ENCODE data around the gene TOMM7. TPM values are rescaled to one million over a fixed set of nuclear protein-coding genes. Genes with fewer than 3 reads are reported as not detected.

TOMM7 gene
- 123 and 173 TPM in 2 replicates for total RNA-seq

GRCh38 chr7:22822486-22823141, at the start of gene TOMM7:
Gene TOMM7, minus strand, starts transcription at chr7:22822849. Its CDS starts 70 bp downstream, at chr7:22822779.
- DNase-seq (ENCODE audit: low read depth in 2 of 2): peak; percentile 98

GRCh38 chr7:22872096-22872807, 49.6 kb upstream of the TOMM7 start:
- DNase-seq (ENCODE audit: low read depth in 2 of 2): no peak

GRCh38 chr7:22871661-22872060, 49.0 kb upstream of the TOMM7 start:
- DNase-seq (ENCODE audit: low read depth in 2 of 2): no peak

GRCh38 chr7:22868509-22868908, 45.9 kb upstream of the TOMM7 start:
- DNase-seq (ENCODE audit: low read depth in 2 of 2): no peak

- DNase-seq (ENCODE audit: low read depth in 2 of 2): peak in 1 of 2 donors; percentile 57
Observed at GRCh38 chr7:22867589-22867988, 44.9 kb upstream of the TOMM7 start.

DNA sequence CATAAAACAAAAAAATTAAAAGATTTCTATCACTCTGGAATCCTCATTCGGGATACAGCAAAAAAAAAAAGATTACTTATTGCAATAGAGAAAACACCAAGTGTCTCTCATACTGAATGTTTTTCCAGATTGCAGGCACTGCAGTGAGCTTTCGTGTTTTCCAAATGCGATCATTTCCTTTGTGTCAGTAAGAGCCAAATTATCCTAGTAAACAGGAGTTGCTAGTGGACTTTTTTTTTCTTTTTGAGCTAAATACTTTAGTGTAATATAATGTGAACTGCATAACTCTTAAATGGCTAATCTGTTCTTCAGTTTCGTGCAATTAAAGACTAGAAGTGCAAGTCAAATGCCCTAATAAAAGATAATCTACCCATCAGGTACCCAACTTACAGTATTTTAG, 44.4 kb upstream of the TOMM7 start:
- peak; percentile 65 to 87 for DNase-seq (ENCODE audit: low read depth in 2 of 2)

DNA sequence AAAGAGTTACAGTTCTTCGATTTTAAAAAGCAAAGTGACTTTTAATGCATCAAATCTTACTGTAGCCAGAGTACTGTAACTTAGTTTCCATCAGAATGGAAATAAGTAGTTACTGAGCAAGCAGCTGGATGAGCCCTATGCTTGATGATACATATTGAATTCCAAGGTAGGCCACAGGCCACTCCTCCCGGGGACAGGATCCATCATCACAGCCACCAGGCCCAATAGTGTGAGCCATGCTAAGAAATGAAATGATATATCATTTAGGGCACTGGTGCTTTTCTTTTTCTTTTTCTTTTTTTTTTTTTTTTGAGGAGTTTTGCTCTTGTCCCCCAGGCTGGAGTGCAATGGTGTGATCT, 42.9 kb upstream of the TOMM7 start:
- no peak for DNase-seq (ENCODE audit: low read depth in 2 of 2)

DNA sequence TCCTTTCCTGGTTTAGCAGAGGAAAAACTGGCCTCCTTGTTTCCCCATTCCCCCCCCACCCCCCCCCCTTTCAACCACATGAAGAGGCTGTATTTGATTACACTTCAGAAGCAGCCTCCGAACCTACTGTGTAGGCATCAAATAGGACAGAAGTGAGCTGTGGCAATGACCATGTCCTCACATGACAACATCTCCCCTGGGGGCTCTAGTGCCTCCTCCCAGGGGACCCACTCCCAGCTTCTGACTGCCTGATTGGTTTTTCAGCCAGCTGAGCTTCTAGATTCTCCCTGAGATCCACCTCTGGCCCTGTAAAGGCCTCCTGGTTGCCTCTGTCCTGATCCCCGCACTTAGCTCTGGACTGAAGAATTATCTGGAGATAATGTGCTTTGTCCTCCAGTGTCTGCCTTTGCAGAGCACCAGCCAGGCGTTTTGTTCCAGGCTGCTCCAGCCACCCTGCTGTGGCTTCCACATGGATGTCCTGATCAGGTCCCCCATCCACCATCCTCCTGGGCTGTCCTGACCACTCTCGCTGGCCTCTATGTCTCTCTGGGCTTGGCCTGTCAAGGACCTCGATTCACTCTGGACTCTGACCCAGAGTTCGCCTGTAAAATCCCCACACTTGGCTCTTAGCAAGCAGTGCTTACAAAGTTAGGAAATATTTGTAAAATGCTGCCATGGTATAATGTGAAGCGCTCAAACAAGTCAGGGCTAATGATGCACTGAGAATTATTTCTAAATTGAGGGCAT, 42.4 kb upstream of the TOMM7 start:
- no peak for DNase-seq (ENCODE audit: low read depth in 2 of 2)

DNA sequence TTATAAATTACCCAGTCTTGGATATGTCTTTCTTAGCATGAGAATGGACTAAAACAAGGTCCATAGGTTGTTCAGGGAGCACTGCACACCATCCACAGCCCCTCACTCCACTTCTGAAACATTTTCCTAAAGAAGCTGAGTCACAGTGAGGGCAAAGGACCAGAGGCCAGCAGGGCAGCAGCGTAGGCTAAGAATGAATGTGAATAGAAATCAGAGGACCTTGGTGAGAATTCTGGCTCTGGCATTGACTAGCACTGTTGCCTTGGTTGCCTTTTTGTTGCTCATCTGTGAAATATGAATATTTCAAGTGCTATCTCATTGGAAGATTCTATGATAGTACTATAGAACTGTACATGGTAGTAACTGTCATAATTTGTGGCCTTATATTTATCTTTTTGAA, 41.7 kb upstream of the TOMM7 start:
- no peak for DNase-seq (ENCODE audit: low read depth in 2 of 2)

DNA sequence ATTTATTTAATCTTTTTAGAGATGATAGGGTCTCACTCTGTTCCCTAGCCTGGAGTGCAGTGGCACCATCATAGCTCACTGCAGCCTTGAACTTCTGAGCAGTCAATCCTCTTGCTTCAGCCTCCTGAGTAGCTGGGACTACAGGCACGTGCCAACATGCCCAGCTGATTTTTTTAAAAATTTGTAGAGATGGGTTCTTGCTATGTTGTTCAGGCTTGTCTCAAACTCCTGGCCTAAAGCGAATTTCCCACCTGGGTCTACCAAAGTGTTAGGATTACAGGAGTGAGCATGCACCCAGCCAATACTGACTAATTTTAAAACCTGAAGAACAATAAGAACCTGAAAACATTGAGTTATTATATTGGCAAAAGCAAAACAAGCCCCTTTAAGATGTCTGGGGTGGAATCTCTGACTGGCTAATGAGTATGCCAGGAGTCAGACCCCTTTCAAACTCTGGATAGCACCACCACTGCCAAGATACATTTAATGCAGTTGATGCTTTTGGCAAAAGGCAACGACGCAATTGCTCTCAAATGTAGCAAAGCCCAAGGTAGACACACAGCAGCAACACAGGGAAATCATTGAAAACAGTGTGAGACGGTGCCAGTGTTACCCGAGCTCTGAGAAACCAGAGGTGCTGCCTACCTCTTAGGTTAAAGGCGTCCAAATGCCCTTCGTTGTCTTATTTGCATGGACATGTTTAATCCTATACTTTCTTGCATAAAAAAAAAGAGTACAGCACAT, 40.7 kb upstream of the TOMM7 start:
- DNase-seq (ENCODE audit: low read depth in 2 of 2): no peak

DNA sequence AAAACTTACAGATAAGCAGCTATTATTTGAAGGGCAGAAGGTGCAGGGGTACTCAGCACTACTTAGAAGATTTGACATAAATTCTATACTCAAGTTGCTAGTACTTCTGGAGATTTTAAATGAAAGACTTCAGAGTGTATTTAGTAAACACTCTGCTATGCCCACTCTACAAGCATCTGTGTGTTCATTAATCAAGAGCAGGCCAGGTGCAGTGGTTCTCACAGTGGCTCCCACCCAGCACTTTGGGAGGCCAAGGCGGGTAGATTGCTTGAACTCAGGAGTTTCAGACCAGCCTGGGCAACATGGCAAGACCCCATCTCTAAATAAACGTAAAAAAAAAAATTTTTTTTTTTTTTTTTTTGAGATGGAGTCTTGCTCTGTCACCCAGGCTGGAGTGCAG, 38.9 kb upstream of the TOMM7 start:
- no peak for DNase-seq (ENCODE audit: low read depth in 2 of 2)

DNA sequence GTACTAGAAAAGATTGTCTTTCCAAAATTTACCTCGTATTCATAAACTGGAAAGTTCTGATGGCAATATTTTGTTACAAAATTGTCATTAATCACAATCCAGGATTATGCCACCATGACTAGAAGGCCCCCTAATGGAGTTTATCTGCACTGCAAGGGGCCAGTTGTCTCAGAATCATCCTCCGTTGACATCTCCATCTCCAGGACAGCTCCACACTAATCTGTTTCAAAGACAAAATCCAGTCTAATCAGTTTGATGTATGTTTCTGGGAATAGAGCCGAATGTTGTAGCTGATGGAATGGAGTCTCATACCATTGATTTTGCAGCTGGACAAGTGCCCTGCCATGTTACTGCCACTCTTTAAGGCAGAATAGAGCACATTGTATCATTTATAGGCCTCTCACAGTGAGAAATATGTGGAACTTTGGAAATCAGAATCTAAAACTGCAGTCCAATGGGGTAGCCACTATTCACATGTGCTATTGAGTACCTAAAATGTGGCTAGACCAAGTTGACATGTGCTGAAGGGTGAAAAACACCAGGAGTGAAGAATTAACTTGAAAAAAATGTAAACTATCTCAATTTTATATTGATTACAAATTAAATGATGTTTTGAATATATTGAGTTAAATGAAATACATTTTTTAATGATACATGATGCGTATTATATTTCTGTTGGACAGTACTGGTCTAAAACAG, 38.3 kb upstream of the TOMM7 start:
- peak; percentile 18 to 40 for DNase-seq (ENCODE audit: low read depth in 2 of 2)

GRCh38 chr7:22860337-22860736, 37.7 kb upstream of the TOMM7 start:
- DNase-seq (ENCODE audit: low read depth in 2 of 2): no peak

DNA sequence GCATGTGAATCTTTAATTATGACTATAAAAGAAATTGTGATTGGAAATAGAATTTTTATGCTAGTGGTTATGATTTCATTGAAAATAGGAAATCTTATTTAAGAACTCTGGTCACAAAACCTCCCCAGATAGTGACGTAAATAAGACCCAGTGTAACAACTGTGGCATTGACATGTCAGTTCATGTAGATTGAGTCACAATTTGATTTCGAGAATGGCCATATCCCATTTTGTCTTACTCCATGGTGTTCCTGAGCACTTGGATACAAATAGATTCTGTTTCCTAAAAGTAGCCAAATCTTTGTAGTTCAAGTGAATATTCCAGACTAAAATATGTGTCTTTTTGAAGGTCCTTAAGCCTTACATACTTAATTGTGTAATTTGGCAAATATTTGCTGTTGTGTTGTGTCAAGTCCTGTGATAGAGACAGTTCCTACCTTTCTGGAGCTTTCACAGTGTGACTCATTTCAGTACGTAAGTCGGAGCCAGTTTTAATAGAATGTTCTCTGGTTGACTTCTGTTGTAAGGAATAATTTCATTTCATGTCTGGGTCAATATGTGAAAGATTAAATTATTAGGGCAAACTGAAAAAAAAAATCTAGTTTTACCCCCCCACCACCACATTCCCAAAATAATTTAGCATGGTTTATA, 37.1 kb upstream of the TOMM7 start:
- peak in 1 of 2 donors; percentile 45 for DNase-seq (ENCODE audit: low read depth in 2 of 2)

DNA sequence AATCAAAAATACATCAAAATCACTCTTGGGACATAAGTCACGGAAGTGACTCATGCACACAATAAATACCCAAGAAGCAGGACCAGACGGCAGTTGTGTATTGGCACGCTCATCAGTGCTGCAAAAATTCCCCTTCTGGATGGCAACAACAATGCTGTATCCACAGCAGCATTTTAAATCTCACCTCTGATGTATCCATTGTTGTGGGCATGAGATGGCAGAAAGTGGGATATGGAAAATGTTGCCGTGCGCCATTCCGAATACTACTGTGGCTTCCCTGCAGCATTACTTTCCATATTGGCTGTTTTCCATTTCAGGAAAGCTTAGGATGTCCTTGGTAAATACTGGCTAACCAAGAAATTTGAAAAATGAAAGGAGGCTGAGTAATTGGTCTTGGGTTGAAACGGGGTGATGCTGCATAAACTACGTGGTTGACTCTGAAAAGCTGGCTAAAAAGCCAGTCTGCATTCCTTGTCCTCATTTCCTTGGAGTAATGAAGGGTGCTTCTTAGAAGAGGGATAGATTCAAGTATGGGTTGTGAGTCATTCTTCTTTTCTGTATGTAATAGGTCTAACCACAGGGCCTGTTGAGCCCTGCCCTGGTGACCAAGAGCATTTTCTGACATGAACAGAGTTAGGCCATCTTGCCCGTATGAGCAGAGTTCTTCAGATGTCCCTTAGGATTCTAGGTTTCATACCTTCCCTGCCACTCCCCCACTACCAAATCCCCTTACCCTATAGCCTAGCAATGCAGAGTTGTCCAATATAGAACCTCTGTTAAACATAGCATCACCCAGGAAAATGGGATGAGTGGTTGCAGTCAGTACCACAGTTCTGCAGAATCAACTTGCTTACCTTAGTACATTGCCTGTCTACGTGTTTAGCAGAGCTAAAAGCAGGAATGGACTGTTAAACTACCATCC, 36.3 kb upstream of the TOMM7 start:
- DNase-seq (ENCODE audit: low read depth in 2 of 2): peak; percentile 60 to 91

DNA sequence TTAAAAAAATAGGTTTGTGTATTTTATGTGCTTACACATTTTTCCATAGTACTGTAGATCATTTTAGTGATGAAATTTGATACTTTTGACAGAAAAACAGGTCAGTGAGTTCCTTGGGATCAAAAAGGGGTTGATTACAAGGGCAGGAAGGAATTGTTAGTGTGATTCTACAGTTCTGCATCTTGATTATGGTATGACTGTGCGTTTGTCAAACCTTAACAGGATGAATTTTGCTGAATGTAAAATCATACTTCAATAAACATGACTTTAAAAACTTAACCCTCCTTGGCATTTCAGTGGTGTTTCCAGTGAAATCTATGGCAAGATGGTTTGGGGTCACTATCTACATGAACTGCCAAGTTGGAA, 35.6 kb upstream of the TOMM7 start:
- DNase-seq (ENCODE audit: low read depth in 2 of 2): no peak

- DNase-seq (ENCODE audit: low read depth in 2 of 2): no peak
Observed at GRCh38 chr7:22856416-22856815, 33.8 kb upstream of the TOMM7 start.

- no peak for DNase-seq (ENCODE audit: low read depth in 2 of 2)
Observed at GRCh38 chr7:22855049-22855392, 32.4 kb upstream of the TOMM7 start.

- DNase-seq (ENCODE audit: low read depth in 2 of 2): peak; percentile 69 to 76
Observed at GRCh38 chr7:22854158-22855048, 31.8 kb upstream of the TOMM7 start.

All from lung microvascular endothelial cell (primary cell).